PC-9 (cell line): ENCODE results near the gene TRABD. TPM values are rescaled to one million over a fixed set of nuclear protein-coding genes. Genes with fewer than 3 reads are reported as not detected.

Source experiments
- BruUV-seq: library from RNA; stranded (reverse); fragments of 400-500 nt; replicated peaks from 2 replicates; lab custom pipeline; 2021; lab: Mats Ljungman, UMichigan
- CTCF ChIA-PET: fragments of 300-600 bp; sonication (Branson Sonifier 250); formaldehyde crosslinking; loops from one replicate; lab custom pipeline; 2022; ENCODE audit warnings: antibody characterized with exemption; lab: Charles Lee
- POLR2A ChIA-PET: fragments of 300-600 bp; sonication (Branson Sonifier 250); formaldehyde crosslinking; loops from one replicate; lab custom pipeline; 2022; ENCODE audit warnings: antibody characterized with exemption; ENCODE audit not compliant: unreplicated experiment; lab: Charles Lee
- DNase-seq, 2 experiments: peaks; one replicate each; pipeline versions ENCODE4 v3.0.0 to v3.0.0-alpha.2; 2015 to 2022; ENCODE audit warnings: mixed read lengths in 1 of 2
- H2AFZ ChIP-seq: fragments of 200-600 bp; sonication (generic); 2 replicates; pipeline ENCODE4 v1.8.1; 2017; ENCODE audit warnings: antibody characterized with exemption
- H3F3A ChIP-seq: fragments of 200-600 bp; sonication (generic); 2 replicates; pipeline ENCODE4 v1.8.1; 2017; ENCODE audit warnings: antibody characterized with exemption, mild to moderate bottlenecking, low read depth; ENCODE audit not compliant: insufficient read depth
- H3K27ac ChIP-seq: fragments of 200-600 bp; sonication (generic); 2 replicates; pipeline ENCODE4 v1.6.1; 2016; ENCODE audit warnings: mixed run types
- H3K27me3 ChIP-seq: fragments of 200-600 bp; sonication (generic); 2 replicates; pipeline ENCODE4 v1.6.1; 2016; ENCODE audit warnings: low read depth, mixed run types; ENCODE audit not compliant: insufficient read depth
- H3K36me3 ChIP-seq: fragments of 200-600 bp; sonication (generic); 2 replicates; pipeline ENCODE4 v1.6.1; 2016; ENCODE audit warnings: low read depth, mixed run types
- H3K4me1 ChIP-seq: fragments of 200-600 bp; sonication (generic); replicated peaks from 2 replicates; pipeline ENCODE4 v1.6.1; 2016; ENCODE audit warnings: mixed run types; ENCODE audit not compliant: insufficient read depth
- H3K4me2 ChIP-seq: fragments of 200-600 bp; sonication (generic); 2 replicates; pipeline ENCODE4 v1.6.1; 2017; ENCODE audit warnings: mixed run types
- H3K4me3 ChIP-seq: fragments of 200-600 bp; sonication (generic); 2 replicates; pipeline ENCODE4 v1.6.1; 2016; ENCODE audit warnings: mixed run types
- H3K79me2 ChIP-seq: fragments of 200-600 bp; sonication (generic); 2 replicates; pipeline ENCODE4 v1.6.1; 2017; ENCODE audit warnings: low read depth, mixed run types
- H3K9me2 ChIP-seq: fragments of 200-600 bp; sonication (generic); 2 replicates; pipeline ENCODE4 v1.8.1; 2017; ENCODE audit warnings: mild to moderate bottlenecking; ENCODE audit not compliant: insufficient read depth
- H3K9me3 ChIP-seq: fragments of 200-600 bp; sonication (generic); 2 replicates; pipeline ENCODE4 v1.8.1; 2016; ENCODE audit warnings: low read depth; ENCODE audit not compliant: insufficient read depth
- H4K20me1 ChIP-seq: fragments of 200-600 bp; sonication (generic); 2 replicates; pipeline ENCODE4 v1.8.1; 2017; ENCODE audit not compliant: insufficient read depth
- CTCF ChIP-seq: fragments of 200-600 bp; sonication (generic); conservative IDR thresholded peaks from 2 replicates; pipeline ENCODE4 v1.6.1; 2017; ENCODE audit warnings: mixed run types, antibody characterized with exemption, mild to moderate bottlenecking, moderate library complexity
- EZH2 ChIP-seq: fragments of 200-600 bp; sonication (generic); IDR thresholded peaks from 2 replicates; pipeline ENCODE4 v1.8.0; 2017; ENCODE audit warnings: antibody characterized with exemption, low read depth
- intact Hi-C: fragments of 100-400 bp; cut with micrococcal nuclease; formaldehyde crosslinking; loops from one replicate; pipeline ENCODE4 v1.10.0; 2022; ENCODE audit not compliant: unreplicated experiment
- total RNA-seq: library from RNA; stranded (reverse); gene quantifications from 2 replicates; pipeline ENCODE4 v1.2.3, GENCODE V29; 2021

Gene TRABD
- total RNA-seq, 1 experiment from 2014 or later = 68.2 TPM

DNA sequence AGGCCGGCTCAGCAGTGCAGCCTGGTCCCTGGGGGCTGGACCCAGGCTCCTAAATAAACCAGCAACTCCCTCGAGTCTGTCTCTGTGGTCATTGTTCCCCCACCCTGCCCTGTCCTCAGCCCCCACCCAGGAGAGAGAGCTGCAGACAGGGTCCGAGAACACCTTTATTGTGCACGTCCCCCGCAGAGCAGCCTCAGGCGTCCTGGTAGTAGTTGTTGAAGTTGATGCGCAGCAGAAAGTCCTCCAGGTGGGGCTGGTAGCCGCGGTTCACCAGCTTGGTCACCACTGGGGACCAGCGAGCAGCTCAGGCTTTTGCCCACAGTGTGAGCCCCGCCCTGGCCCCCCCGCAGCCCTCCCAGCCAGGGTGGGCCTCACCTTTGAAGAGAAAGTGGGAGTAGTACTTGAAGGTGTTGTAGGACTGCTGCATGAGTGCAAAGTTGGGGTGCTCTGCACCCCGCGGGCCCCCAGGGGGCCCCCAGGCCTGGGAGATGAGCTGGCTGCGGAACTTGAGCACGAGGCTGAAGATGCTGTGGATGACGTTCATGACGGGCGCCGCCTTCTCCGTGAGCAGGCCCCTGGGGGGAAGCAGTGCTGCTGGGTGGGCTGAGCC is 31.9 kb downstream of the TRABD start:
- Histone ChIP-seq H3K36me3 (peaks cover 50% of the 10 kb centered on the region), H2AFZ (no peak overlapping the region), H3K27me3 (no peaks in the 10 kb centered on the region), H3K79me2 (no peaks in the 10 kb centered on the region), H3K4me2 (no peak overlapping the region), H3K4me3 (no peak overlapping the region), H3K27ac (no peak overlapping the region), H3K4me1 (no peaks in the 10 kb centered on the region), H4K20me1 (peaks cover 80% of the 10 kb centered on the region), H3K9me2 (no peaks in the 10 kb centered on the region), H3F3A (peaks cover 43% of the 10 kb centered on the region; the same call in 1 of the 2 replicates), H3K9me3 (no peaks in the 10 kb centered on the region)
- CTCF ChIA-PET = no interaction called here
- POLR2A ChIA-PET = interaction anchor here (0.7 kb wide), 1 partner anchor 28 kb away, joined by 6 read pairs; no protein-coding TSS in a partner anchor
- DNase-seq = no peak
- TF ChIP-seq EZH2 (no peak), CTCF (no peak)
- BruUV-seq = no TSS peak
- intact Hi-C loops = no loop called here

DNA sequence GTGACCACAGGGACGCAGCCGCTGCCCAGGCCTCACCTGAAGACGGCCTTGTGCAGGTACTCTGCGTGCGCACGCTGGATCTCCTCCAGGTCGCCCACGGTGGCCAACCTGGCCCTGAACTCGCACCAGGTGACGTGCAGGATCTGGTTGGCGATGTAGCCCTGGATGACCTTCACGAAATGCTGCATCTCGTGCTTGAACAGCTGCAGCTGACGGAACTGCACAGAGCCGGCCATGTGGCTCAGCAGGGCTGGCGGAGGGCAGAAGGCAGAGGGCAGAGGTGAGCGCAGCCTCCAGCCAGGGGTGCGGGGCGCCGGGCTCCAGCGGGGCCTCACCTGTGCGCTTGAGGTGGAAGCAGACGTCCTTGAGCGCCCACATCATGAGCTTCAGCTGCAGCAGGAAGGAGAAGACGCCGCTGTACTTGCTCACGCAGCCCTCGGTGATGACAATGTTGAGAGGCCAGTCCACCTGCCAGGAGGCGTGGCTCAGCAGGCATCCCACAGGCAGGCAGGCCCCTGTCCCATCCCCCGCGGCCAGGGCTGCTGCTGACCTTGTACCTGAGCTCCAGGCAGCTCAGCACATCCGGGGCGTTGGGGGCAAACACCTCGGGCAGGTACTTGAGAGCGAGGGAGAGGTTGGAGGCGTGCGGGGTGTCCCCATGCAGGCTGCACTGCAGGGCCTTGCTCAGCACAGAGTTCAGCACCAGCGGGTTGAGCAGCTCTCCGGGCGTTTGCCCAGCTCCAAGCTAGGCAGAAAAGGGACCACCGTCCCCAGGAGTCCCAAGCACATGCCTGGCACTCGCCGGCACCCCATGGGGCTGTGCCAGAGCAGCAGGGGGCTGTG is 32.7 kb downstream of the TRABD start:
- Histone ChIP-seq H3K27ac (no peak overlapping the region), H4K20me1 (peaks cover 81% of the 10 kb centered on the region), H3K79me2 (no peaks in the 10 kb centered on the region), H3K27me3 (no peaks in the 10 kb centered on the region), H3K4me2 (no peak overlapping the region), H3K9me2 (no peaks in the 10 kb centered on the region), H3K36me3 (peaks cover 43% of the 10 kb centered on the region), H3K9me3 (no peaks in the 10 kb centered on the region), H3K4me1 (no peaks in the 10 kb centered on the region), H3K4me3 (no peak overlapping the region), H2AFZ (no peak overlapping the region), H3F3A (peaks cover 39% of the 10 kb centered on the region; the same call in 1 of the 2 replicates)
- TF ChIP-seq CTCF (no peak), EZH2 (no peak)
- POLR2A ChIA-PET = no interaction called here
- CTCF ChIA-PET = no interaction called here
- intact Hi-C loops = no loop called here
- BruUV-seq = no TSS peak
- DNase-seq = no peak

DNA sequence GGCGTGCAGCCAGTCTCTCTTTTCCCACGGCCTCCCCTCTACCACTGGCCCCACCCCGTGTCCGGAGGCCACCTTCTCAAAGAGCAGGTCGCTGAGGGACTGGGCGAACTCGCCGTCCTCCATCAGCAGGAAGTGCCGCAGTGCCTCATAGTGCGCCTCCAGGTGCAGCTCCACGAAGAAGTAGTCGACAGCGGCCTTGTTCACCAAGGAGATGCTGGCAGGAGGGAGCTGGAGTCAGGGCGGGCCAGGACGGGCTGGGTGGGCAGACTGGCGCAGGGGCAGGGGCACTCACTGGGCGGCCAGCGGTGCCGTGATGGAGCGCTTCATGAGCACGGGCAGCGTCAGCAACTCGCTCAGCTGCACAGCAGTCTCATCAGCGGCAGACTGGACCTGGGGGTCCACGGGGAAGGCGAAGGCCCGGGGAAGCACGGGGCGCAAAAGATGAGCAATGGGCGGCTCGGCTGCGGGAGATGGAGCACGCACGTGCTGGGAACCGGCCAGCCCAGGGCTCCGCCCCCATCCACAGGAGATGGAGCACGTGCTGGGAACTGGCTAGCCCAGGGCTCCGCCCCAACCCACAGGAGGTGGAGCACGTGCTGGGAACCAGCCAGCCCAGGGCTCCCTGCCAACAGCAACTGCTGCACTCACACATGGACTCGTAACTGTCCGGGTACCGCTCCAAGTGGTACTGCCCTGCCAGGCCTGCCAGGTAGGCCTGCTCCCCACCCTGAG is 33.4 kb downstream of the TRABD start:
- no peak overlapping the region for H2AFZ ChIP-seq
- ChIA-PET CTCF (no interaction called here), POLR2A (no interaction called here)
- H3K36me3 ChIP-seq = peaks cover 42% of the 10 kb centered on the region
- no peaks in the 10 kb centered on the region for H3K4me1 ChIP-seq
- peaks cover 33% of the 10 kb centered on the region; the same call in 1 of the 2 replicates for H3F3A ChIP-seq
- H3K27me3 ChIP-seq = no peaks in the 10 kb centered on the region
- TF ChIP-seq CTCF = no peak
- no peak for TF ChIP-seq EZH2
- H3K9me3 ChIP-seq = no peaks in the 10 kb centered on the region
- H3K9me2 ChIP-seq = no peaks in the 10 kb centered on the region
- BruUV-seq = no TSS peak
- H3K27ac ChIP-seq = no peak overlapping the region
- peaks cover 79% of the 10 kb centered on the region for H4K20me1 ChIP-seq
- H3K4me3 ChIP-seq = no peak overlapping the region
- intact Hi-C loops = no loop called here
- H3K79me2 ChIP-seq = no peaks in the 10 kb centered on the region
- peak in 1 of 2 experiments; percentile 35 for DNase-seq
- no peak overlapping the region for H3K4me2 ChIP-seq
